ENCODE measurements around the gene SFXN2.

The SFXN2 gene

DNA sequence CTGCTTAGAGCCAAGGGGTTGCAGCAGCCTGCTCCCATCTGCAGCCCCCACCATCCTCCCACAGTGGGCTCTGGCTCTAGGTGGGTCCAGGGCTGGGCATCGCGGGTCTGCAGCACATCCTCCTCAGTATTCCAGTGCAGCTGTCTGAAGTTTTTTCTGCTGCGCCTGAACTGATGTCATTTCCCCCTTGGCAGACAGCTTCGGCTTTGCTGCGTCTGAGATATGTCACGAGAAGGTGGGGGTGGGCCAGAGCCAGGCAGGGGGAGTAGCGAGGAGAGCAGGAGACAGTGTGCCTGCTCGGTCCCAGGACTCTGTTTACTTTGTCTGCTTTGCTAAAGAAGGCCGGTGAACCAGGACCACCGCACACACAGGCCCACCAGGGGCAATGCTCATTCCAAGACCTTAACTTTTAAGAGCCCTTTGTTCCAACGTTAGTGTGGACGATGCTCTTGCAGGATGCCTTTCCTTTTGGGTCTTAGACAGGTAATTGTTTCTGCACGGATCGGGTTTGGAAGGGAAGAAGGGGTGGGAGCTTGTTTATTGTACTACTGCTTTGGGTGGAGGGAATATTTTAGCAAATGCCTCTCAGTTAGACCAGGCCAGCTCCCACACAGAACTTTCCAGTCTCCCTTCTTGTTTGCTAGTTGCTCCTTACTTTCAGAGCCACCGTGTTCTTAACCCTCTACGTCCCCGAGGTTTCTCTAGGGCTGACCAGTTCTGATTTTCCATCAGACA is 61.7 kb downstream of the SFXN2 start:
- peak; percentile 65 for DNase-seq (ENCODE audit: extremely low spot score)

DNA sequence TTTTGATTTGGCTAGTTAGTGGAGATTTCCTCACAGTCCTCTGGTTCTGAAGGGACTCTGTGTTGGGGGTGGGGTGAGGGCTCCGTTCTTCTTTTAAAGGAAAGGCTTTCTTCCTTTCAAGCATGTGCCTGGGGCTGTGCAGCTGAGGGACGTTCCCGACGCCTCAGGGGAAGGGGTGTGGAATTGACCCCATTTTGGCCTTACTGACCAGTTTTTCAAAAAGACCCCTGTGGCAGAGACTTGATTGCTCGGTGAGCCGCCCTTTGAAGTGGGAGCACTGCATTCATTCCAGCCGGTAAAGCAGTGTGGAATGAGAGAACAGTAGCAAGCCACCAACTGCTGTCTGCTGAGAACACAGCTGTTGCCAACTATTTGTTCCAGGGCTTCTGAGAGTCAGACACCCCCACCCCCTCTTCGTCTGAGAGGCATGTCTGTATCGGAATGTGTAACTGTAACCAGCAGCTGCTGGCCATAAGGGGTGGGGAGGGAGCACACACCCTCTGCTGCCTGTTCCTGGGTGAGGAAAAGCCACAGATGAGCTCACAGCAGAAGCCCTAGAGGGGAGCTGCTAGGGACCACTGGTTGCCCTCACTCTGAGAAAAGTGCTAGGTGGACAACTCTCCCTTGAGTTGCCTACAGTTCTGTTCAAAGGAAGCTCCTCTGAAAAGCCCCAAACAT is 62.5 kb downstream of the SFXN2 start:
- CTCF ChIA-PET: interaction anchor here (0.7 to 2.5 kb wide), 3 partner anchors 12 to 557 kb away, joined by 3 to 6 read pairs (median 3); no protein-coding TSS in a partner anchor
- POLR2A ChIA-PET: interaction anchor here (0.9 kb wide), 1 partner anchor 11 kb away, joined by 4 read pairs; no protein-coding TSS in a partner anchor
- TF ChIP-seq HDGF (IDR thresholded peaks at IDR 0.05; ENCODE audit: borderline replicate concordance) (no peak), SP1 (IDR thresholded peaks at IDR 0.05) (no peak), SUZ12 (IDR thresholded peaks at IDR 0.05) (no peak), CTBP1 (IDR thresholded peaks at IDR 0.05; ENCODE audit: borderline replicate concordance) (no peak), BHLHE40 (IDR thresholded peaks at IDR 0.05; ENCODE audit: borderline replicate concordance) (no peak), LEF1 (IDR thresholded peaks at IDR 0.05; ENCODE audit: borderline replicate concordance) (no peak), L3MBTL2 (conservative IDR thresholded peaks at IDR 0.05) (no peak)
- no peak for DNase-seq (ENCODE audit: extremely low spot score)

More for the DNA sequence above, 61.7 kb downstream of the SFXN2 start:
- POLR2A ChIA-PET: interaction anchor here (1.3 to 1.6 kb wide), 2 partner anchors 11 to 61 kb away, joined by 4 read pairs; no protein-coding TSS in a partner anchor
- CTCF ChIA-PET: interaction anchor here (0.9 to 2.5 kb wide), 3 partner anchors 22 to 270 kb away, joined by 3 to 6 read pairs (median 4); partner anchors contain the start of gene SFXN2
- TF ChIP-seq, protein P1, sequence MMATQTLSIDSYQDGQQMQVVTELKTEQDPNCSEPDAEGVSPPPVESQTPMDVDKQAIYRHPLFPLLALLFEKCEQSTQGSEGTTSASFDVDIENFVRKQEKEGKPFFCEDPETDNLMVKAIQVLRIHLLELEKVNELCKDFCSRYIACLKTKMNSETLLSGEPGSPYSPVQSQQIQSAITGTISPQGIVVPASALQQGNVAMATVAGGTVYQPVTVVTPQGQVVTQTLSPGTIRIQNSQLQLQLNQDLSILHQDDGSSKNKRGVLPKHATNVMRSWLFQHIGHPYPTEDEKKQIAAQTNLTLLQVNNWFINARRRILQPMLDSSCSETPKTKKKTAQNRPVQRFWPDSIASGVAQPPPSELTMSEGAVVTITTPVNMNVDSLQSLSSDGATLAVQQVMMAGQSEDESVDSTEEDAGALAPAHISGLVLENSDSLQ (IDR thresholded peaks at IDR 0.05): 0 out of 2 replicates have a peak, but pooled peaks have one; percentile 4
- no peak for TF ChIP-seq ARNT (IDR thresholded peaks at IDR 0.05)

DNA sequence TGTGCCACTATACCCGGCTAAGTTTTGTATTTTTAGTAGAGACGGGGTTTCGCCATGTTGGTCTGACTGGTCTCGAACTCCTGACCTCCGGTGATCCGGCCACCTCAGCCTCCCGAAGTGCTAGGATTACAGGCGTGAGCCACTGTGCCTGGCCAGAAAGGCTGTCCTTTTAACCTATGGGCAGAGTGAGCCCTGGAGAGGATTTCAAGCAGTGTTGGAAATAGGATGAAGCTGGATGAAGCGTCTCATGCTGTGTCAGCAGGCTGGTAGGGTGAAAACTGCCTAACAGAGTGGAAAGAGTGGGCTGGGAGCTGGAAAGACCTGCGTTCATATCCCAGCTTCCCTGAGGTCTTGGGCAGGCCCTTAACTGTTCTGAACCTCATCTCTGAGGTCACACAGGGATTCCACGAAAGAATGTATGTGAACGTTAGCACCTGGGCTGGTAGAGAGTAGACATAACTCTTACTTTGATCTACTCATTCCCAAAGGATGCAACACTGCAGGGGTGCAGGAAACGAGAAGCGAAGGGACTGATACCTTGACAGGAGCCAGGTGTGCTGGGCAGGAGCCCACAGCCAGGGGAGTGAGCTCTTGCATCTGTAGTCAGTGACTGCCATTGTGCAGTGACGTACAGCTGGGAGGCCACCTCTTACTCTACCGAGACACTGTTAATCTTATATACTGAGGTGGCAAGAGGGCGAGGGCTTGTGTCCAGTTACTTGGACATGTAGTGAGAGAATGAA is 63.4 kb downstream of the SFXN2 start:
- POLR2A ChIA-PET: interaction anchor here (0.9 kb wide), 1 partner anchor 10 kb away, joined by 4 read pairs; no protein-coding TSS in a partner anchor
- no peak for DNase-seq (ENCODE audit: extremely low spot score)
- TF ChIP-seq FOXA1 (IDR thresholded peaks at IDR 0.05) (no peak), HDGF (IDR thresholded peaks at IDR 0.05; ENCODE audit: borderline replicate concordance) (no peak), FOXM1 (IDR thresholded peaks at IDR 0.05; ENCODE audit: borderline replicate concordance) (no peak), BHLHE40 (IDR thresholded peaks at IDR 0.05; ENCODE audit: borderline replicate concordance) (no peak), TARDBP (IDR thresholded peaks at IDR 0.05) (no peak), LEF1 (IDR thresholded peaks at IDR 0.05; ENCODE audit: borderline replicate concordance) (no peak), ELF4 (IDR thresholded peaks at IDR 0.05) (no peak), SUZ12 (IDR thresholded peaks at IDR 0.05) (no peak), L3MBTL2 (conservative IDR thresholded peaks at IDR 0.05) (no peak), SP1 (IDR thresholded peaks at IDR 0.05) (no peak)
- CTCF ChIA-PET: interaction anchor here (0.7 to 2.5 kb wide), 4 partner anchors 13 to 556 kb away, joined by 3 to 9 read pairs (median 4); no protein-coding TSS in a partner anchor

DNA sequence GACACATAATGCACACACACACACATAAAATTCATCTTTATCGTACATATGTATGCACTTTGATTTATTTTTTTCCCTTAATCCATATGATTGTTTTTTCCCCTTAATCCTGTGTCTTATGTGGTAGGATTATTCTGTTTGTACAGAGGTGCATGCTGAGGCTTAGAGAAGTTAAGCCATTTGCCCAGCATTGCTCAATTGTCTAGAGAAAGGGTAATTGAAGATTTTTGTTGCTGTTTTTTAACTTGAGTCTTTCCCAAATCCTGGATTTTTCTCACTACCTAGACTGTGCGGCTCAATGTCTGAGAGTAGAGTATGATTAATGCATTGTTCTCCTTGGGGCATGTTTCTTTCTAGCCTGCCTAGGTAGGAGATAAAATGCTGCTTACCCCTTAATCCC is 64.3 kb downstream of the SFXN2 start:
- CTCF ChIA-PET: no interaction called here
- POLR2A ChIA-PET: no interaction called here
- TF ChIP-seq TARDBP (IDR thresholded peaks at IDR 0.05) (no peak), FOXA1 (IDR thresholded peaks at IDR 0.05) (no peak), LEF1 (IDR thresholded peaks at IDR 0.05; ENCODE audit: borderline replicate concordance) (no peak), SUZ12 (IDR thresholded peaks at IDR 0.05) (no peak), BHLHE40 (IDR thresholded peaks at IDR 0.05; ENCODE audit: borderline replicate concordance) (no peak), ZNF384 (IDR thresholded peaks at IDR 0.05) (no peak), FOXK2 (IDR thresholded peaks at IDR 0.05) (no peak), ARNT (IDR thresholded peaks at IDR 0.05) (no peak), HDGF (IDR thresholded peaks at IDR 0.05; ENCODE audit: borderline replicate concordance) (no peak), SP1 (IDR thresholded peaks at IDR 0.05) (no peak), L3MBTL2 (conservative IDR thresholded peaks at IDR 0.05) (no peak), ELF4 (IDR thresholded peaks at IDR 0.05) (no peak), NFRKB (IDR thresholded peaks at IDR 0.05) (no peak), FOXM1 (IDR thresholded peaks at IDR 0.05; ENCODE audit: borderline replicate concordance) (no peak), CTBP1 (IDR thresholded peaks at IDR 0.05; ENCODE audit: borderline replicate concordance) (no peak)
- DNase-seq (ENCODE audit: extremely low spot score): no peak

DNA sequence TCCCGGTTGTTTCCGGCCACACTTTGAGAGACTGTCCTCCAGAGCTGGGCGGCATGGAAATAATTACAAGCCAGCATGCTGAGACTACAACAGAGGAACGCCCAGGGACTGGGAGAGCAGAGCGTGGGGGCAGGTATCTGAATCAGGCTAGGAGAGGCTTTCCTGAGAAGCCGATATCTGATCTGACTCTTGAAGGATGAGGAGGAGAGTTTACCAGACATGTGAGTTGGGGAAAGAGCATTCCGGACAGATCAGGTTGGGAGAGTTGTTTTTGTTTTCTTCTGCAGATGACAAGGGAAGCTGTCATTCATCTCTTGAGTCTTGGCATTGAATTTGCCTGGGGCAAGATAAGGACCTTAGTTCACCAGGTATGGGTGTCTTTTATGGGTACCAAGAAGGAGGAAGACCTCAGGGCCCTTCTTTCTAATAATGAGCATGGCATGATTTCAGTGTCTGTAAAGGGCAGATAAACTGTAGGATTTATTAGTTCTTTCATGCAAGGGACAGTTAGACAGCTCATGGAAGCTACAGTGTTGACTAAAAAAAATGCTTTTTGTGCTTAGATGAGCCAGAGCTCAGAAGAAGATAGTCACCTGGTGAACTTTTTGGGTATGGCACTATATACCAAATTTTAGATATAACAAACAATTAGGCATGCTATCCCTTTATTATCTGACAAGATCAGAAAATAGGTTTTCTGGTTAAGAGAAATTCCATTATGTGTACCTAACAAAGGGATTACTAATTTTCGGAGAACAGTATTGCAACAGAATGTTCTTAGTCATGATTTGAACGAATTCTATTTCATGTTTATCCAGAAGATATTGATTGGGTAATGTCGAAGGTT is 65.5 kb downstream of the SFXN2 start:
- no peak for TF ChIP-seq LEF1 (IDR thresholded peaks at IDR 0.05; ENCODE audit: borderline replicate concordance)
- TF ChIP-seq L3MBTL2 (conservative IDR thresholded peaks at IDR 0.05): no peak
- TF ChIP-seq CTBP1 (IDR thresholded peaks at IDR 0.05; ENCODE audit: borderline replicate concordance): no peak
- TF ChIP-seq ARNT (IDR thresholded peaks at IDR 0.05): no peak
- no peak for TF ChIP-seq NFRKB (IDR thresholded peaks at IDR 0.05)
- TF ChIP-seq HDGF (IDR thresholded peaks at IDR 0.05; ENCODE audit: borderline replicate concordance): no peak
- no peak for TF ChIP-seq FOXK2 (IDR thresholded peaks at IDR 0.05)
- TF ChIP-seq SUZ12 (IDR thresholded peaks at IDR 0.05): no peak
- TF ChIP-seq ZNF384 (IDR thresholded peaks at IDR 0.05): no peak
- no peak for TF ChIP-seq FOXM1 (IDR thresholded peaks at IDR 0.05; ENCODE audit: borderline replicate concordance)
- no peak for TF ChIP-seq TARDBP (IDR thresholded peaks at IDR 0.05)
- no peak for TF ChIP-seq BHLHE40 (IDR thresholded peaks at IDR 0.05; ENCODE audit: borderline replicate concordance)
- POLR2A ChIA-PET: no interaction called here
- no peak for DNase-seq (ENCODE audit: extremely low spot score)
- CTCF ChIA-PET: interaction anchor here (0.7 kb wide), 1 partner anchor 249 kb away, joined by 3 read pairs; no protein-coding TSS in a partner anchor

DNA sequence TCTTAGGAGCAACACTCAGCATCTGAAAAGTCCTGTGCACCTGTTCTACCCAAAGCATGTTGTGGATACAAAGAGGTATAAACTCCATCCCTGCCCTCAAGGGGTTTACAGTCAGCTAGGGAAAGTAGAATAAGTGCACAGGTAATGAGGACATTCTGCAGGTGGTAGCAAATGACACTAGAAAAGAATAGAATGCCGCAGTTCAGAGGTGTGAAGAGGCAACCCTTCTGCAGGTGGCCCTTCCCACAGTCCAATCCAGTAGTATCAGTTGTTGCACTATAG is 66.0 kb downstream of the SFXN2 start:
- POLR2A ChIA-PET: no interaction called here
- CTCF ChIA-PET: no interaction called here
- no peak for DNase-seq (ENCODE audit: extremely low spot score)
- TF ChIP-seq FOXK2 (IDR thresholded peaks at IDR 0.05) (no peak), BHLHE40 (IDR thresholded peaks at IDR 0.05; ENCODE audit: borderline replicate concordance) (no peak), HDGF (IDR thresholded peaks at IDR 0.05; ENCODE audit: borderline replicate concordance) (no peak), SP1 (IDR thresholded peaks at IDR 0.05) (no peak), ARNT (IDR thresholded peaks at IDR 0.05) (no peak), L3MBTL2 (conservative IDR thresholded peaks at IDR 0.05) (no peak), ZNF384 (IDR thresholded peaks at IDR 0.05) (no peak), FOXM1 (IDR thresholded peaks at IDR 0.05; ENCODE audit: borderline replicate concordance) (no peak), LEF1 (IDR thresholded peaks at IDR 0.05; ENCODE audit: borderline replicate concordance) (no peak), CTBP1 (IDR thresholded peaks at IDR 0.05; ENCODE audit: borderline replicate concordance) (no peak), FOXA1 (IDR thresholded peaks at IDR 0.05) (no peak), NFRKB (IDR thresholded peaks at IDR 0.05) (no peak), ELF4 (IDR thresholded peaks at IDR 0.05) (no peak), TARDBP (IDR thresholded peaks at IDR 0.05) (no peak), SUZ12 (IDR thresholded peaks at IDR 0.05) (no peak)
- TF ChIP-seq, protein P1 (IDR thresholded peaks at IDR 0.05): no peak

Measured in HEK293T (cell line).